ENCODE data around the gene CD40.

- TF ChIP-seq POLR2AphosphoS5 (IDR thresholded peaks at IDR 0.05) (no peak), CTCF (IDR thresholded peaks at IDR 0.05) (peak in 2 of 3 donors; percentile 77), POLR2A (IDR thresholded peaks at IDR 0.05) (no peak)
These were observed 14.6 kb downstream of the CD40 start for GRCh38 chr20:46132705-46133120.

Data from breast epithelium (tissue), 3 donors.